GM18502 (cell line): ENCODE data around the gene MSH6.

Experiments used
- ATAC-seq: cut with Tn5 transposase; IDR thresholded peaks from one replicate; pipeline ENCODE4 v1.9.1; 2021; ENCODE audit warnings: mild to moderate bottlenecking; ENCODE audit not compliant: unreplicated experiment, poor library complexity

MSH6 gene

GRCh38 chr2:47782381-47782670 lies 619 bp upstream of the MSH6 start:
- no peak for ATAC-seq

GRCh38 chr2:47783486-47784351 lies 774 bp downstream of the MSH6 start:
- ATAC-seq = peak; percentile 26

- ATAC-seq = no peak
Measured at GRCh38 chr2:47784352-47784851, 1.5 kb downstream of the MSH6 start.

GRCh38 chr2:47785986-47786385 lies 3.0 kb downstream of the MSH6 start:
- no peak for ATAC-seq

GRCh38 chr2:47796090-47796697 lies 13.2 kb downstream of the MSH6 start:
- no peak for ATAC-seq

- ATAC-seq = no peak
Measured at GRCh38 chr2:47798631-47799030, 15.7 kb downstream of the MSH6 start.

- no peak for ATAC-seq
Measured at GRCh38 chr2:47799031-47799609, 16.2 kb downstream of the MSH6 start.

GRCh38 chr2:47801118-47801517 lies 18.2 kb downstream of the MSH6 start:
- no peak for ATAC-seq

GRCh38 chr2:47803363-47803762 lies 20.4 kb downstream of the MSH6 start:
- no peak for ATAC-seq

GRCh38 chr2:47803770-47804169 lies 20.8 kb downstream of the MSH6 start:
- no peak for ATAC-seq

- ATAC-seq = no peak
Measured at GRCh38 chr2:47805850-47806249, 22.9 kb downstream of the MSH6 start.

GRCh38 chr2:47808614-47809013 lies 25.7 kb downstream of the MSH6 start:
- no peak for ATAC-seq

GRCh38 chr2:47809903-47810302 lies 27.0 kb downstream of the MSH6 start:
- no peak for ATAC-seq

GRCh38 chr2:47810850-47811249 lies 27.9 kb downstream of the MSH6 start:
- ATAC-seq = no peak

- ATAC-seq = no peak
Measured at GRCh38 chr2:47811668-47812067, 28.7 kb downstream of the MSH6 start.

- ATAC-seq = no peak
Measured at GRCh38 chr2:47815764-47816163, 32.8 kb downstream of the MSH6 start.

- ATAC-seq = no peak
Measured at GRCh38 chr2:47818777-47819176, 35.8 kb downstream of the MSH6 start.

- ATAC-seq = no peak
Measured at GRCh38 chr2:47819834-47820233, 36.9 kb downstream of the MSH6 start.

GRCh38 chr2:47822518-47822917 lies 39.6 kb downstream of the MSH6 start:
- ATAC-seq = no peak

GRCh38 chr2:47833516-47833968 lies 50.6 kb downstream of the MSH6 start:
- ATAC-seq = peak; percentile 85

GRCh38 chr2:47838249-47838648 lies 55.3 kb downstream of the MSH6 start:
- ATAC-seq = no peak
